ENCODE data around the gene RITA1. TPM values are rescaled to one million over a fixed set of nuclear protein-coding genes. Genes with fewer than 3 reads are reported as not detected.
"Not testable (repeated sequence)": the region's sequence is repeated elsewhere in the genome, so short reads cannot be mapped to it uniquely, and the experiment has no call there.

The RITA1 gene
- total RNA-seq, 2 experiments from 2014 or later, result 14.7 to 16.9 TPM

GRCh38 chr12:113202300-113203075, 17.0 kb downstream of the RITA1 start:
- Mint-ChIP-seq H3K4me1 (peaks cover 10% of the 10 kb centered on the region), H3K27ac (no peak overlapping the region), H3K27me3 (no peaks in the 10 kb centered on the region), H3K9me3 (no peaks in the 10 kb centered on the region), H3K36me3 (ENCODE audit: low read depth) (peaks cover 5% of the 10 kb centered on the region), H3K4me3 (no peak overlapping the region)
- no peak for DNase-seq
- POLR2A ChIA-PET, result interaction anchor here (1.6 kb wide), 1 partner anchor 16 kb away, joined by 3 read pairs; no protein-coding TSS in a partner anchor
- CTCF ChIA-PET, result interaction anchor here (1.6 kb wide), 1 partner anchor 30 kb away, joined by 3 read pairs; no protein-coding TSS in a partner anchor

- peaks cover 27% of the 10 kb centered on the region for H3K4me1 Mint-ChIP-seq
- no peaks in the 10 kb centered on the region for H3K9me3 Mint-ChIP-seq
- ChIA-PET POLR2A (interaction anchor here (0.8 to 1.6 kb wide), 4 partner anchors 18 to 58 kb away, joined by 3 to 7 read pairs (median 3); partner anchors contain the start of genes DDX54, RITA1 and TPCN1), CTCF (interaction anchor here (0.9 to 1.8 kb wide), 3 partner anchors 9 to 30 kb away, joined by 3 to 4 read pairs (median 3); no protein-coding TSS in a partner anchor)
- DNase-seq, result no peak
- H3K4me3 Mint-ChIP-seq, result no peak overlapping the region
- H3K27ac Mint-ChIP-seq, result no peak overlapping the region
- no peaks in the 10 kb centered on the region for H3K27me3 Mint-ChIP-seq
- peaks cover 5% of the 10 kb centered on the region for H3K36me3 Mint-ChIP-seq (ENCODE audit: low read depth)
Measured at GRCh38 chr12:113203852-113204760, 18.6 kb downstream of the RITA1 start.

- ChIA-PET POLR2A (interaction anchor here (0.8 to 1.6 kb wide), 3 partner anchors 17 to 58 kb away, joined by 3 to 7 read pairs (median 3); partner anchors contain the start of genes DDX54, RITA1 and TPCN1), CTCF (interaction anchor here (0.9 to 1.8 kb wide), 2 partner anchors 10 to 31 kb away, joined by 3 to 4 read pairs; no protein-coding TSS in a partner anchor)
- H3K27me3 Mint-ChIP-seq, result no peaks in the 10 kb centered on the region
- H3K36me3 Mint-ChIP-seq (ENCODE audit: low read depth), result peaks cover 5% of the 10 kb centered on the region
- H3K4me1 Mint-ChIP-seq, result peaks cover 34% of the 10 kb centered on the region
- H3K9me3 Mint-ChIP-seq, result no peaks in the 10 kb centered on the region
- no peak for DNase-seq
- no peak overlapping the region for H3K27ac Mint-ChIP-seq
- H3K4me3 Mint-ChIP-seq, result no peak overlapping the region
Measured at GRCh38 chr12:113204804-113205203, 19.3 kb downstream of the RITA1 start.

- POLR2A ChIA-PET, result interaction anchor here (0.9 to 5.6 kb wide), 4 partner anchors 15 to 55 kb away, joined by 3 to 38 read pairs (median 25); partner anchors contain the start of genes DDX54, RITA1 and TPCN1
- H3K27ac Mint-ChIP-seq, result peak overlapping the region; percentile 38
- DNase-seq; H3K9me3 Mint-ChIP-seq; H3K4me3 Mint-ChIP-seq; H3K27me3 Mint-ChIP-seq; H3K36me3 Mint-ChIP-seq (ENCODE audit: low read depth); CTCF ChIA-PET: not testable (repeated sequence)
- peaks cover 53% of the 10 kb centered on the region for H3K4me1 Mint-ChIP-seq
Measured at GRCh38 chr12:113206802-113207201, 21.3 kb downstream of the RITA1 start.

GRCh38 chr12:113207613-113208040, 22.1 kb downstream of the RITA1 start:
- ChIA-PET CTCF (interaction anchor here (0.9 kb wide), 1 partner anchor 33 kb away, joined by 3 read pairs; no protein-coding TSS in a partner anchor), POLR2A (interaction anchor here (0.9 to 5.6 kb wide), 10 partner anchors 8 to 230 kb away, joined by 3 to 38 read pairs (median 4); partner anchors contain the start of genes DDX54, OAS2, RITA1 and SLC8B1)
- Mint-ChIP-seq H3K36me3 (ENCODE audit: low read depth) (peaks cover 7% of the 10 kb centered on the region), H3K9me3 (peaks cover 3% of the 10 kb centered on the region), H3K4me1 (peaks cover 57% of the 10 kb centered on the region), H3K27ac (peak overlapping the region; percentile 90), H3K4me3 (no peak overlapping the region), H3K27me3 (no peaks in the 10 kb centered on the region)
- DNase-seq, result no peak

- CTCF ChIA-PET, result interaction anchor here (0.9 to 1.5 kb wide), 3 partner anchors 14 to 216 kb away, joined by 3 read pairs; no protein-coding TSS in a partner anchor
- POLR2A ChIA-PET, result interaction anchor here (0.6 to 5.6 kb wide), 12 partner anchors 9 to 230 kb away, joined by 3 to 38 read pairs (median 4); partner anchors contain the start of genes DDX54, OAS2, RITA1 and SLC8B1
- Mint-ChIP-seq H3K27me3 (no peaks in the 10 kb centered on the region), H3K4me3 (peak overlapping the region; percentile 41), H3K4me1 (peaks cover 61% of the 10 kb centered on the region), H3K9me3 (peaks cover 3% of the 10 kb centered on the region), H3K27ac (peak overlapping the region; percentile 90), H3K36me3 (ENCODE audit: low read depth) (peaks cover 7% of the 10 kb centered on the region)
- DNase-seq, result peak; percentile 84
Measured at GRCh38 chr12:113208041-113208934, 22.8 kb downstream of the RITA1 start.

GRCh38 chr12:113211160-113211559, 25.6 kb downstream of the RITA1 start:
- ChIA-PET CTCF (interaction anchor here (0.7 to 0.8 kb wide), 2 partner anchors 11 to 12 kb away, joined by 4 to 6 read pairs; partner anchors contain the start of gene TPCN1), POLR2A (interaction anchor here (3.3 to 5.6 kb wide), 2 partner anchors 11 to 25 kb away, joined by 20 to 36 read pairs; partner anchors contain the start of genes DDX54, RITA1 and TPCN1)
- no peak for DNase-seq
- Mint-ChIP-seq H3K27me3 (no peaks in the 10 kb centered on the region), H3K36me3 (ENCODE audit: low read depth) (peaks cover 7% of the 10 kb centered on the region), H3K27ac (no peak overlapping the region), H3K4me3 (no peak overlapping the region), H3K4me1 (peaks cover 74% of the 10 kb centered on the region), H3K9me3 (peaks cover 3% of the 10 kb centered on the region)

GRCh38 chr12:113214895-113215400, 29.4 kb downstream of the RITA1 start:
- no peak for DNase-seq
- Mint-ChIP-seq H3K4me1 (peaks cover 46% of the 10 kb centered on the region), H3K9me3 (peaks cover 3% of the 10 kb centered on the region), H3K27ac (peak overlapping the region; percentile 13), H3K4me3 (no peak overlapping the region), H3K27me3 (no peaks in the 10 kb centered on the region), H3K36me3 (ENCODE audit: low read depth) (peaks cover 3% of the 10 kb centered on the region)
- POLR2A ChIA-PET, result no interaction called here
- CTCF ChIA-PET, result no interaction called here

- H3K4me3 Mint-ChIP-seq, result no peak overlapping the region
- no peaks in the 10 kb centered on the region for H3K36me3 Mint-ChIP-seq (ENCODE audit: low read depth)
- H3K9me3 Mint-ChIP-seq, result no peaks in the 10 kb centered on the region
- H3K4me1 Mint-ChIP-seq, result peaks cover 43% of the 10 kb centered on the region
- DNase-seq, result no peak
- ChIA-PET CTCF (no interaction called here), POLR2A (no interaction called here)
- H3K27ac Mint-ChIP-seq, result no peak overlapping the region
- no peaks in the 10 kb centered on the region for H3K27me3 Mint-ChIP-seq
Measured at GRCh38 chr12:113216027-113216426, 30.5 kb downstream of the RITA1 start.

- Mint-ChIP-seq H3K4me1 (peaks cover 34% of the 10 kb centered on the region), H3K36me3 (ENCODE audit: low read depth) (no peaks in the 10 kb centered on the region), H3K27me3 (no peaks in the 10 kb centered on the region), H3K4me3 (peak overlapping the region; percentile 79), H3K27ac (peak overlapping the region; percentile 69), H3K9me3 (no peaks in the 10 kb centered on the region)
- ChIA-PET POLR2A (interaction anchor here (1.5 to 4.9 kb wide), 8 partner anchors 10 to 242 kb away, joined by 5 to 47 read pairs (median 15); partner anchors contain the start of genes DDX54, OAS2 and RITA1), CTCF (interaction anchor here (0.8 to 2.3 kb wide), 3 partner anchors 9 to 46 kb away, joined by 3 to 5 read pairs (median 3); no protein-coding TSS in a partner anchor)
- DNase-seq, result no peak
Measured at GRCh38 chr12:113220593-113221180, 35.2 kb downstream of the RITA1 start.

All from activated CD4-positive, alpha-beta memory T cell treated with anti-CD3 and anti-CD28 coated beads, Interleukin-2, amount 10 ng/mL, durations not matched to agents 7 days and 5 days (primary cell).